Measurements from ENCODE around the gene BPIFB6.

Gene BPIFB6

GRCh38 chr20:32997431-32997830, 34.0 kb upstream of the BPIFB6 start:
- Histone ChIP-seq H3K4me1 (ENCODE audit: low read length) (peaks cover 14% of the 10 kb centered on the region), H3K36me3 (replicated peaks; ENCODE audit: insufficient read depth, low read length) (no peaks in the 10 kb centered on the region), H3K9me3 (replicated peaks; ENCODE audit: insufficient read depth, low read length) (no peaks in the 10 kb centered on the region), H4K20me1 (ENCODE audit: insufficient read depth, low read length) (no peaks in the 10 kb centered on the region), H3K27me3 (replicated peaks; ENCODE audit: insufficient read depth, low read length) (no peaks in the 10 kb centered on the region), H3K79me2 (ENCODE audit: low read length) (no peaks in the 10 kb centered on the region), H3K4me3 (ENCODE audit: low read length) (no peak overlapping the region), H3K9me2 (replicated peaks; ENCODE audit: insufficient read depth, low read length) (no peaks in the 10 kb centered on the region), H3K4me2 (ENCODE audit: low read depth, low read length) (peak overlapping the region; percentile 42), H3K9ac (ENCODE audit: low read length) (no peak overlapping the region; the same call in 1 of the 2 replicates), H3F3A (ENCODE audit: insufficient read depth, low read length) (0 out of 2 replicates have a peak, but pooled peaks cover 7% of the 10 kb centered on the region), H3K27ac (ENCODE audit: low read length) (peak overlapping the region; percentile 43; the same call in 1 of the 2 replicates), H2AFZ (ENCODE audit: low read length) (peak overlapping the region; percentile 31)
- peak; percentile 66 for DNase-seq
- no peak for TF ChIP-seq EZH2 (optimal IDR thresholded peaks at IDR 0.05; ENCODE audit: low read depth, low read length)
- TF ChIP-seq, protein P1, sequence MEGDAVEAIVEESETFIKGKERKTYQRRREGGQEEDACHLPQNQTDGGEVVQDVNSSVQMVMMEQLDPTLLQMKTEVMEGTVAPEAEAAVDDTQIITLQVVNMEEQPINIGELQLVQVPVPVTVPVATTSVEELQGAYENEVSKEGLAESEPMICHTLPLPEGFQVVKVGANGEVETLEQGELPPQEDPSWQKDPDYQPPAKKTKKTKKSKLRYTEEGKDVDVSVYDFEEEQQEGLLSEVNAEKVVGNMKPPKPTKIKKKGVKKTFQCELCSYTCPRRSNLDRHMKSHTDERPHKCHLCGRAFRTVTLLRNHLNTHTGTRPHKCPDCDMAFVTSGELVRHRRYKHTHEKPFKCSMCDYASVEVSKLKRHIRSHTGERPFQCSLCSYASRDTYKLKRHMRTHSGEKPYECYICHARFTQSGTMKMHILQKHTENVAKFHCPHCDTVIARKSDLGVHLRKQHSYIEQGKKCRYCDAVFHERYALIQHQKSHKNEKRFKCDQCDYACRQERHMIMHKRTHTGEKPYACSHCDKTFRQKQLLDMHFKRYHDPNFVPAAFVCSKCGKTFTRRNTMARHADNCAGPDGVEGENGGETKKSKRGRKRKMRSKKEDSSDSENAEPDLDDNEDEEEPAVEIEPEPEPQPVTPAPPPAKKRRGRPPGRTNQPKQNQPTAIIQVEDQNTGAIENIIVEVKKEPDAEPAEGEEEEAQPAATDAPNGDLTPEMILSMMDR (IDR thresholded peaks at IDR 0.05; ENCODE audit: low read length) = no peak
- no peak for TF ChIP-seq EZH2phosphoT487 (IDR thresholded peaks at IDR 0.05; ENCODE audit: low read length)

DNA sequence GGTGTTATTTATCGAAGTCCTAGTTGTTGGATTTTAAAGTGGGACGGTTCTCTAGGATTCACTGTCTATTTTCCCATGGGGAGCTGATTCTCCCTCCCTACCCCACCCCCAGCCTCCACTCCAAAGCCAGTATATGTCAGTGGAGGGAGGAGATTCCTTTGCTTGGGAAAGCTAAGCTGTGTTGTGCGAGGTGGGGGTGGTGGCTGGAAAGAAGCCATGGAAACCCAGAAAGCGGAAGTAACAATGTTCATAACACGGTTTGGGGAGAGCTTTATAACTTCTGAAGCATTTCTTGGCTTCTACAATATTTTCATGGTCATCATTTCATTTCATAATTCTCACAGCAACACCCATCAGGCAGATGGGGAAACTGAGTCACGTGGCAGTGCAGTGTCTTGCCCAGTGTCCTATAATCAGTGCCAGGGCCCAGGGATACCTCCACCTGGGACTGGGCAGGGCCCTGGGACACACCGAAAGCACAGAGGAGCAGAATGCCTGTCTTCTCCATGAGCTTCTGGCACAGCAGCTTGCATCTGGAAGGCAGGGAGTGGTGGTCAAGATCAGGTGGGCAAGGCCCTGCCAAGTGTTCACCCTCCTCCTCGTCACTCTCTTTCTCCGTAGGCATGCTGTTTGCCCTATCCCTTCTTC, 31.7 kb upstream of the BPIFB6 start:
- H3K27ac ChIP-seq (ENCODE audit: low read length) = no peak overlapping the region
- H3K27me3 ChIP-seq (replicated peaks; ENCODE audit: insufficient read depth, low read length) = 0 out of 2 replicates have a peak, but pooled peaks cover 5% of the 10 kb centered on the region
- H3K36me3 ChIP-seq (replicated peaks; ENCODE audit: insufficient read depth, low read length) = no peaks in the 10 kb centered on the region
- no peak overlapping the region for H3K4me2 ChIP-seq (ENCODE audit: low read depth, low read length)
- no peak overlapping the region for H3K4me3 ChIP-seq (ENCODE audit: low read length)
- no peak overlapping the region for H2AFZ ChIP-seq (ENCODE audit: low read length)
- DNase-seq = no peak
- peaks cover 14% of the 10 kb centered on the region for H3K4me1 ChIP-seq (ENCODE audit: low read length)
- no peaks in the 10 kb centered on the region for H4K20me1 ChIP-seq (ENCODE audit: insufficient read depth, low read length)
- no peaks in the 10 kb centered on the region for H3K9me3 ChIP-seq (replicated peaks; ENCODE audit: insufficient read depth, low read length)
- no peaks in the 10 kb centered on the region for H3K79me2 ChIP-seq (ENCODE audit: low read length)
- no peak overlapping the region for H3K9ac ChIP-seq (ENCODE audit: low read length)
- TF ChIP-seq, protein P1 (IDR thresholded peaks at IDR 0.05; ENCODE audit: low read length) = no peak
- TF ChIP-seq EZH2phosphoT487 (IDR thresholded peaks at IDR 0.05; ENCODE audit: low read length) = no peak
- 0 out of 2 replicates have a peak, but pooled peaks cover 7% of the 10 kb centered on the region for H3F3A ChIP-seq (ENCODE audit: insufficient read depth, low read length)
- H3K9me2 ChIP-seq (replicated peaks; ENCODE audit: insufficient read depth, low read length) = no peaks in the 10 kb centered on the region

DNA sequence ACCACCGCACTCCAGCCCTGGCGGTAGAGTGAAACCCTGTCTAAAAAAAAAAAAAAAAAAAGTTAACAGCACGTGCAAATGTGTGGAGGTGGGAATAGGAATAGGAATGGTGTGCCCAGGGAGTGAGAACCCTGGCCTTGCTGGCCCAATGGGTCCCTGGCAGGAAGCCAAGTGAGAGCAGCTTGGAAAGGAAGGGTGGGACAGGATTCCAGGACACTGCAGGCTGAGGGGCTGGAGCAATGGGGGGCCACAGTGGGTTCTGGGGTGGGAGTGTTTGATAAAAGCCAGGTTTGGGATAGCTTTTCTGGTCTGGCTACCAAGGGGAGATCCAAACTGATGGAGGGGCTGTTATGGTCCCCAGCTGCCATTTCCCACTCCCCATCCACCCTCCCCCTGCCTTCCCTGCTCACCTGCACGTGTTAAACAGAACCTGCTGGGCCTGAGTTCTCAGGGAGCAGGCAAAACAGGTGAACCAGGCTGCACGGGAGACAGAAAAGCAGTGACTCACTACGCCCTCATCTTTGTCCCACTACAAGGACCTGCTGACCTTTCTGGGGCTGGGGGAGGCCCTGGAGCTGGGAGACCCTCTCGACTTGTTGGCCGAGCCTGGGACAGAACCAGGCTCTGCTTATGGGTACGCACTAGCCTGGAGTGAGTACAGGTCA, 30.5 kb upstream of the BPIFB6 start:
- H3F3A ChIP-seq (ENCODE audit: insufficient read depth, low read length) = 0 out of 2 replicates have a peak, but pooled peaks cover 7% of the 10 kb centered on the region
- H3K27me3 ChIP-seq (replicated peaks; ENCODE audit: insufficient read depth, low read length) = 0 out of 2 replicates have a peak, but pooled peaks cover 5% of the 10 kb centered on the region
- H3K9me2 ChIP-seq (replicated peaks; ENCODE audit: insufficient read depth, low read length) = no peaks in the 10 kb centered on the region
- no peak overlapping the region for H3K27ac ChIP-seq (ENCODE audit: low read length)
- no peak overlapping the region for H3K9ac ChIP-seq (ENCODE audit: low read length)
- peaks cover 14% of the 10 kb centered on the region for H3K4me1 ChIP-seq (ENCODE audit: low read length)
- H3K4me2 ChIP-seq (ENCODE audit: low read depth, low read length) = no peak overlapping the region
- DNase-seq = no peak
- H4K20me1 ChIP-seq (ENCODE audit: insufficient read depth, low read length) = no peaks in the 10 kb centered on the region
- no peaks in the 10 kb centered on the region for H3K9me3 ChIP-seq (replicated peaks; ENCODE audit: insufficient read depth, low read length)
- TF ChIP-seq EZH2phosphoT487 (IDR thresholded peaks at IDR 0.05; ENCODE audit: low read length) (no peak), EZH2 (optimal IDR thresholded peaks at IDR 0.05; ENCODE audit: low read depth, low read length) (no peak)
- TF ChIP-seq, protein P1 (IDR thresholded peaks at IDR 0.05; ENCODE audit: low read length) = no peak
- no peak overlapping the region for H3K4me3 ChIP-seq (ENCODE audit: low read length)
- no peak overlapping the region for H2AFZ ChIP-seq (ENCODE audit: low read length)
- H3K79me2 ChIP-seq (ENCODE audit: low read length) = no peaks in the 10 kb centered on the region
- no peaks in the 10 kb centered on the region for H3K36me3 ChIP-seq (replicated peaks; ENCODE audit: insufficient read depth, low read length)

Measured in MM.1S (cell line).